DND-41 (cell line): ENCODE measurements around the gene PGF.

Experiments used
- EZH2 ChIP-seq: IDR thresholded peaks from 3 replicates; pipeline ENCODE4 v1.6.1; 2012; ENCODE audit warnings: borderline replicate concordance, low read depth, mild to moderate bottlenecking, moderate library complexity, low read length, inconsistent platforms; ENCODE audit not compliant: severe bottlenecking
- TF ChIP-seq, protein P1 (sequence below): IDR thresholded peaks from 2 replicates; pipeline ENCODE4 v1.5.1; 2012; ENCODE audit warnings: borderline replicate concordance, low read length, moderate library complexity, mild to moderate bottlenecking; ENCODE audit not compliant: poor library complexity, severe bottlenecking; ENCODE audit errors: extremely low read depth

- TF ChIP-seq, protein P1, sequence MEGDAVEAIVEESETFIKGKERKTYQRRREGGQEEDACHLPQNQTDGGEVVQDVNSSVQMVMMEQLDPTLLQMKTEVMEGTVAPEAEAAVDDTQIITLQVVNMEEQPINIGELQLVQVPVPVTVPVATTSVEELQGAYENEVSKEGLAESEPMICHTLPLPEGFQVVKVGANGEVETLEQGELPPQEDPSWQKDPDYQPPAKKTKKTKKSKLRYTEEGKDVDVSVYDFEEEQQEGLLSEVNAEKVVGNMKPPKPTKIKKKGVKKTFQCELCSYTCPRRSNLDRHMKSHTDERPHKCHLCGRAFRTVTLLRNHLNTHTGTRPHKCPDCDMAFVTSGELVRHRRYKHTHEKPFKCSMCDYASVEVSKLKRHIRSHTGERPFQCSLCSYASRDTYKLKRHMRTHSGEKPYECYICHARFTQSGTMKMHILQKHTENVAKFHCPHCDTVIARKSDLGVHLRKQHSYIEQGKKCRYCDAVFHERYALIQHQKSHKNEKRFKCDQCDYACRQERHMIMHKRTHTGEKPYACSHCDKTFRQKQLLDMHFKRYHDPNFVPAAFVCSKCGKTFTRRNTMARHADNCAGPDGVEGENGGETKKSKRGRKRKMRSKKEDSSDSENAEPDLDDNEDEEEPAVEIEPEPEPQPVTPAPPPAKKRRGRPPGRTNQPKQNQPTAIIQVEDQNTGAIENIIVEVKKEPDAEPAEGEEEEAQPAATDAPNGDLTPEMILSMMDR, result no peak
- no peak for TF ChIP-seq EZH2
Measured at GRCh38 chr14:75001261-75001660, 45.9 kb upstream of the PGF start.
